CD1c-positive myeloid dendritic cell (primary cell): ENCODE measurements around the gene CCDC88B.

ENCODE experiments used
- DNase-seq: peaks from one replicate; pipeline ENCODE4 v3.0.0-alpha.2; 2016; ENCODE audit errors: extremely low spot score

Gene CCDC88B

GRCh38 chr11:64343767-64344559 is 4.0 kb downstream of the CCDC88B start:
- DNase-seq: no peak

GRCh38 chr11:64344787-64345186 is 4.8 kb downstream of the CCDC88B start:
- no peak for DNase-seq

- no peak for DNase-seq
Observed at GRCh38 chr11:64347193-64347867, 7.3 kb downstream of the CCDC88B start.

GRCh38 chr11:64348383-64349024 is 8.5 kb downstream of the CCDC88B start:
- no peak for DNase-seq

- no peak for DNase-seq
Observed at GRCh38 chr11:64349025-64349387, 9.0 kb downstream of the CCDC88B start.

GRCh38 chr11:64349404-64349803 is 9.4 kb downstream of the CCDC88B start:
- DNase-seq: no peak

GRCh38 chr11:64351136-64351631 is 11.2 kb downstream of the CCDC88B start:
- no peak for DNase-seq

- no peak for DNase-seq
Observed at GRCh38 chr11:64352099-64352994, 12.3 kb downstream of the CCDC88B start.

- no peak for DNase-seq
Observed at GRCh38 chr11:64352995-64353714, 13.2 kb downstream of the CCDC88B start.

GRCh38 chr11:64353715-64354506 is 13.9 kb downstream of the CCDC88B start:
- no peak for DNase-seq

- peak; percentile 73 for DNase-seq
Observed at GRCh38 chr11:64355078-64355940, 15.3 kb downstream of the CCDC88B start.

- DNase-seq: peak; percentile 51
Observed at GRCh38 chr11:64356498-64357411, 16.8 kb downstream of the CCDC88B start.

- DNase-seq: no peak
Observed at GRCh38 chr11:64357446-64357845, 17.4 kb downstream of the CCDC88B start.

- no peak for DNase-seq
Observed at GRCh38 chr11:64357904-64358535, 18.0 kb downstream of the CCDC88B start.

- DNase-seq: no peak
Observed at GRCh38 chr11:64358536-64358906, 18.5 kb downstream of the CCDC88B start.

- DNase-seq: peak; percentile 89
Observed at GRCh38 chr11:64358907-64359711, 19.1 kb downstream of the CCDC88B start, which contains the start of gene RPS6KA4. Gene RPS6KA4 (plus strand): TSS chr11:64359162. CDS start chr11:64359236, 74 bp downstream.
